GM12872 (cell line): Measurements from ENCODE around the gene ZNF497.

Source experiments
- TF ChIP-seq, protein P1 (sequence below): IDR thresholded peaks from 3 replicates; pipeline ENCODE4 v1.5.1; 2011; ENCODE audit warnings: low read depth, mild to moderate bottlenecking, low read length, moderate library complexity; ENCODE audit not compliant: insufficient read depth

ZNF497 gene

GRCh38 chr19:58328999-58329398 is 33.6 kb downstream of the ZNF497 start:
- TF ChIP-seq, protein P1, sequence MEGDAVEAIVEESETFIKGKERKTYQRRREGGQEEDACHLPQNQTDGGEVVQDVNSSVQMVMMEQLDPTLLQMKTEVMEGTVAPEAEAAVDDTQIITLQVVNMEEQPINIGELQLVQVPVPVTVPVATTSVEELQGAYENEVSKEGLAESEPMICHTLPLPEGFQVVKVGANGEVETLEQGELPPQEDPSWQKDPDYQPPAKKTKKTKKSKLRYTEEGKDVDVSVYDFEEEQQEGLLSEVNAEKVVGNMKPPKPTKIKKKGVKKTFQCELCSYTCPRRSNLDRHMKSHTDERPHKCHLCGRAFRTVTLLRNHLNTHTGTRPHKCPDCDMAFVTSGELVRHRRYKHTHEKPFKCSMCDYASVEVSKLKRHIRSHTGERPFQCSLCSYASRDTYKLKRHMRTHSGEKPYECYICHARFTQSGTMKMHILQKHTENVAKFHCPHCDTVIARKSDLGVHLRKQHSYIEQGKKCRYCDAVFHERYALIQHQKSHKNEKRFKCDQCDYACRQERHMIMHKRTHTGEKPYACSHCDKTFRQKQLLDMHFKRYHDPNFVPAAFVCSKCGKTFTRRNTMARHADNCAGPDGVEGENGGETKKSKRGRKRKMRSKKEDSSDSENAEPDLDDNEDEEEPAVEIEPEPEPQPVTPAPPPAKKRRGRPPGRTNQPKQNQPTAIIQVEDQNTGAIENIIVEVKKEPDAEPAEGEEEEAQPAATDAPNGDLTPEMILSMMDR = peak; percentile 68

DNA sequence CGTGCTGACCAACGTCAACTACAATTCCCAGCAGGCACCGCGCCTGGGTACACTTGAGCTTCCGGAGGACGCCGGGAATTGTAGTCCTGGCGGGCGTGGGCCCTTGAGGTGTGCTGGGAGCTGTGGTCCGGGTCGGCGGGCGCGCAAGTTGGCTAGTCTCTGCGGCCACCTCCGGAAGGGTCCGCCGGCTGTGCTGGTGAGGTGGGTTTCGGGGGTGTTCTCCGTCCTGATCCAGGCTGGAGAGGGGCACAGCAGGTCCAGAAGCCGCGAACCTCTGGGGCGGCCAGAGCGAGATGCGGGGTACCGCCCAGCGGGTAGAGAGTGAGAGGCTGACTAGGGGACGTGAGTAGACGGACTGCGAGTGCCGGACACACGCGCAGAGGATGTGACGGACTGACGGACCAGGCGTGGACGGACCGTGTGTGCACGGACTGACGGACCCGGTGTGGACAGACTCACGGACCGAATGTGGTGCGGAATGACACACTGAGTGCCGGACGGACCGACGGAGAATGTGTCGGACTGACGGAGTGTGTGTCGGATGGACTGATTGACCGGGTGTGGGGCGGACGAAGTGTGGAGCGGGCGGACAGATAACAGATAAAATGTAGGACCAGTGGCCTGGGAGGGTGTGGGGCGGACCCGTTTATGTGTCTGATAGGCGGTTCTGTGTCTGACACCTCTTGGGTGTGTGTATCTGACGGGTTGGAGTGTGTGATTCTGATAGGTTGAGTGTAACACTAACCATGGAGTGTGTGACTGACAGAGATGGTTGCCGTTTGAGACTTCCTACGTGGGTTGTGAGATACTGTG is 35.4 kb downstream of the ZNF497 start, which contains the start of gene ZSCAN22:
TSS of gene ZSCAN22 (plus strand) at position 81 of the 813 bp plus-strand sequence. CDS start 7,809 bp downstream, outside the sequence.
- TF ChIP-seq, protein P1 = no peak

DNA sequence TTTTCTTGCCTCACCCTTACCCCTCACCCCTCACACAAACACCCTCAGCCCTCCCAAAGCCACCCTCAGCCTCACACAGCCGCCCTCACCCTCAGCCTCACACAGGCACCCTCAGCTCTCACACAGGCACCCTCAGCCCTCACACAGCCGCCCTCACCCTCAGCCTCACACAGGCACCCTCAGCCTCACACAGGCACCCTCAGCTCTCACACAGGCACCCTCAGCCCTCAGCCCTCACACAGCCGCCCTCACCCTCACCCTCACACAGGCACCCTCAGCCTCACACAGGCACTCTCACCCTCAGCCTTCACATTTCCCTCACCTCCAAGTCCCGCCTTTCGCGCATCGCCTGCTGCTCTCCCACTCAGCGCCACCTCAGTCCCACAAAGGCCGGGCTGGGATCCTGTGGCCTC is 36.0 kb downstream of the ZNF497 start:
- TF ChIP-seq, protein P1 = no peak

DNA sequence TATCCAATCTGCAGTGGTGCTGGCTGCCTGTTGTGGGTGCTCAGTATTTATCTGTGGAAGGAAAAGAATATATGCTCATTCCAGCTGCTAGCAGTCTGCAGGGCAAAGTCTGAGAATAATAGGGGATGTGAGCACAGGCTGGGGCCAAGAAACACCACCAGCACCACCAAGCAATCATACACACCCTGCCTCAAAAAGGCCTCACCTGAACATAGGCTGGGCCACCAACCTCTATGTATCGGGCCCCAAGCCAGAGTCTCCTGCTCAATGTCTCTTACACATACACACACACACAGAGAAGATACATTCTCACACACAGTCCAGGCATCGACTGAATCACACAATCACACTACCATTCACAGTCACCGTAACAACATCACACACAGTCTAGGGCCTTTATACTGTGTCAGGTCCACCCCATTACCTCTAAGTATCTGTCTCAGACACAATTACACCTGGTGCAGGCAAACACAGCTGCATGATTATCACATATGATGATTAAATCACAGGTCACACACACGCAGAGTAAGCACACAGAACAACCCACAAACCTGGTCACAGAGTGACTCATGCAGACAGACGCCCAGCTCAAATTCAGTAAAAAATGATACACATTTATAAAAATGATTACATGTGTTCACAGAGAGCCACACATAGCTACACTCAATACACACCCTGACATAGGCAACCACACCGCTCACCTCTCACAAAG is 37.1 kb downstream of the ZNF497 start:
- TF ChIP-seq, protein P1 = no peak

- TF ChIP-seq, protein P1 = no peak
Measured at GRCh38 chr19:58319241-58319640, 43.3 kb downstream of the ZNF497 start.

- TF ChIP-seq, protein P1 = no peak
Measured at GRCh38 chr19:58318297-58318696, 44.3 kb downstream of the ZNF497 start.

GRCh38 chr19:58317476-58318072 is 45.0 kb downstream of the ZNF497 start:
- TF ChIP-seq, protein P1 = no peak
